ENCODE measurements around the gene PHAX.

DNA sequence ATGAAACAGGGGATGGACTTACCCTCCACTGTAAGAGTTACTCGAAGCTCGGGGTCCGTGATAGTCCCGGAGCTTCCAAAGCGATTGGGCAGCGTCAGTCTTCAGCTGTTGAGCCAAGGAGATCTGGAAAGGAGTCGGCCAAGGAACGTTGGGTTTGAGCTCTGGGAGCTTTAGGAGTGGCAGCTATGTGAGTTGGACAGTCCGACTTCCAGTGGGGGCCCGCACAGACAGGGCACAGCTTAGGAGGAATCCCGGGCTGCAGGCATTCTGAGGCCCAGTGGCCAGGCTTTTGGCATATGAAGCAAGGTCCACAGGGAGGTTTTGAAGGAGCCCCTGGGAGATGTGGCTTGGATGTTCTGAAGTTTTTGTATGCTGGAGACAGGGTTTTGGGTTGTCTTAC, 72.7 kb downstream of the PHAX start:
- TF ChIP-seq, protein P1, sequence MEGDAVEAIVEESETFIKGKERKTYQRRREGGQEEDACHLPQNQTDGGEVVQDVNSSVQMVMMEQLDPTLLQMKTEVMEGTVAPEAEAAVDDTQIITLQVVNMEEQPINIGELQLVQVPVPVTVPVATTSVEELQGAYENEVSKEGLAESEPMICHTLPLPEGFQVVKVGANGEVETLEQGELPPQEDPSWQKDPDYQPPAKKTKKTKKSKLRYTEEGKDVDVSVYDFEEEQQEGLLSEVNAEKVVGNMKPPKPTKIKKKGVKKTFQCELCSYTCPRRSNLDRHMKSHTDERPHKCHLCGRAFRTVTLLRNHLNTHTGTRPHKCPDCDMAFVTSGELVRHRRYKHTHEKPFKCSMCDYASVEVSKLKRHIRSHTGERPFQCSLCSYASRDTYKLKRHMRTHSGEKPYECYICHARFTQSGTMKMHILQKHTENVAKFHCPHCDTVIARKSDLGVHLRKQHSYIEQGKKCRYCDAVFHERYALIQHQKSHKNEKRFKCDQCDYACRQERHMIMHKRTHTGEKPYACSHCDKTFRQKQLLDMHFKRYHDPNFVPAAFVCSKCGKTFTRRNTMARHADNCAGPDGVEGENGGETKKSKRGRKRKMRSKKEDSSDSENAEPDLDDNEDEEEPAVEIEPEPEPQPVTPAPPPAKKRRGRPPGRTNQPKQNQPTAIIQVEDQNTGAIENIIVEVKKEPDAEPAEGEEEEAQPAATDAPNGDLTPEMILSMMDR (IDR thresholded peaks at IDR 0.05 in 2 of 3, conservative IDR thresholded peaks at IDR 0.05 in 1 of 3; ENCODE audit: control insufficient read depth in 2 of 3, extremely low read depth in 1 of 3, insufficient read depth in 1 of 3, low read depth in 3 of 3, low read length in 3 of 3): no peak
- TF ChIP-seq POLR2A (IDR thresholded peaks at IDR 0.05; ENCODE audit: low read depth, low read length): no peak
- TF ChIP-seq JUND (IDR thresholded peaks at IDR 0.05; ENCODE audit: low read depth, low read length): no peak

Data from GM12878 (cell line).